Measurements from ENCODE around the gene CALHM2. TPM values are rescaled to one million over a fixed set of nuclear protein-coding genes. Genes with fewer than 3 reads are reported as not detected.

Gene CALHM2
- total RNA-seq, 1 donor from 2014 or later, result 0.25 TPM

DNA sequence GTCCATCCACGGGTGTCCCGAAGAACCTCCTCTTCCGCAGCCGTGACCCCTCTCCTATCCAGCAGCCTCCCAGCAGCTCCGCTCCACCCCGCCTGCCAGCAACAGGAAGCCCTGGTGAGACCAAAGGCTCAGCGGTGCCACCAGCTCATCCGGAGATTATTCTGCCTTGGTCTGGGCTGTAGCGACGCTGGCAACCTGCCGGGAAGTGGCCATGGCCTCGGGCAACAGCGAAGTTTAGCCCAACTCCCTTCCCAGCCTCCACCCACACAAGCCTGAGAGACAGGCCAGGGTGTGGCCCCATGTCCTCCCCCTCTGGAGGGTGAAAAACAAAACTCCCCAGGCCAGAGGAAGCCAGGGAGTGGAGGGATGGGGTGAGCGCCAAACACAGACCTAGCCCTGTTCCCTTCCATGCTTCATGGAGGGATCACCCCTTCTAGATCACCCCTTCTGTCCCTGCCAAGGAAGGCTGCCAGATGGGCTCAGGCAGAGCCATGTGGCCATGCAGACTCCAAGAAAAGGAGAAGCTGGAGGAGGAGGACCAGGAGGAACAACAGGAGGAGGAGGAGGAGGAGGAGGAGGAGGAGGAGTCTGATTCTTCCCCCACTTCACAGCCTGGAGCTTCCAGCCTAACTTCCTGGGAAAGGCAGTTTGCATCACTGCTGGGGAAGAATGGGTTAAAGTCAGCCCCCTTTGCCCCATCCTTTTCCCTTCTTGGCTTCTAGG, 918 bp downstream of the CALHM2 start:
- Histone ChIP-seq H3K27me3 (ENCODE audit: control insufficient read depth, insufficient read depth, low read length) (no peaks in the 10 kb centered on the region), H3K4me3 (ENCODE audit: low read depth, low read length) (peak overlapping the region; percentile 31), H3K36me3 (ENCODE audit: control insufficient read depth, insufficient read depth, low read length) (peaks cover 2% of the 10 kb centered on the region)
- TF ChIP-seq, protein P1, sequence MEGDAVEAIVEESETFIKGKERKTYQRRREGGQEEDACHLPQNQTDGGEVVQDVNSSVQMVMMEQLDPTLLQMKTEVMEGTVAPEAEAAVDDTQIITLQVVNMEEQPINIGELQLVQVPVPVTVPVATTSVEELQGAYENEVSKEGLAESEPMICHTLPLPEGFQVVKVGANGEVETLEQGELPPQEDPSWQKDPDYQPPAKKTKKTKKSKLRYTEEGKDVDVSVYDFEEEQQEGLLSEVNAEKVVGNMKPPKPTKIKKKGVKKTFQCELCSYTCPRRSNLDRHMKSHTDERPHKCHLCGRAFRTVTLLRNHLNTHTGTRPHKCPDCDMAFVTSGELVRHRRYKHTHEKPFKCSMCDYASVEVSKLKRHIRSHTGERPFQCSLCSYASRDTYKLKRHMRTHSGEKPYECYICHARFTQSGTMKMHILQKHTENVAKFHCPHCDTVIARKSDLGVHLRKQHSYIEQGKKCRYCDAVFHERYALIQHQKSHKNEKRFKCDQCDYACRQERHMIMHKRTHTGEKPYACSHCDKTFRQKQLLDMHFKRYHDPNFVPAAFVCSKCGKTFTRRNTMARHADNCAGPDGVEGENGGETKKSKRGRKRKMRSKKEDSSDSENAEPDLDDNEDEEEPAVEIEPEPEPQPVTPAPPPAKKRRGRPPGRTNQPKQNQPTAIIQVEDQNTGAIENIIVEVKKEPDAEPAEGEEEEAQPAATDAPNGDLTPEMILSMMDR (IDR thresholded peaks at IDR 0.05; ENCODE audit: insufficient read depth, low read length, poor library complexity, severe bottlenecking), result no peak
- DNase-seq (ENCODE audit: low read depth), result no peak

DNA sequence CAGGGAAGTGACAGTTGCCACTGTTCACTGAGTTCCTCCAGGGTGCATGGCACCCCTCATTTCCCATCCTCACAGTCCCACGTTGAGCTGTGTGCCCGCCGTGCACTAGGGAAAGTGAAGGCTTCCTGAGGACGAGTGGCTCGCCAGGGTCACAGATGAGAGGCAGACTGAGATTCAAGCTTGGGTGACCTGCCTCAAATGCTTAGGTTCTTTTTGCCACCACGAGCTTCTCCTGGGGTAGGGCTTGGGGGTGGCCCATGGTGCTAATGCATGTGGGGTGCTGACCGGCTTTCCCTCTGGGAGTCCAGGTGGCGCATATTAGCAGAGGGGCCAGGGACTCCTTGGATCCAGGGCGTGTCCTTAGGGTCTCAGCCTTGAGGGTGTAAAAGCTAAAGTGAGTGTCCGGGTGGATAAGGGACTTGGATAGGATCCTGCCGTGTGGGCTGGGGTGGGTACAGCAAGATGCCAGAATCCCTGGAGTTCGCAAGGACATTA, 1.9 kb downstream of the CALHM2 start:
- Histone ChIP-seq H3K4me3 (ENCODE audit: low read depth, low read length) (no peak overlapping the region), H3K27me3 (ENCODE audit: control insufficient read depth, insufficient read depth, low read length) (no peaks in the 10 kb centered on the region), H3K36me3 (ENCODE audit: control insufficient read depth, insufficient read depth, low read length) (peaks cover 2% of the 10 kb centered on the region)
- DNase-seq (ENCODE audit: low read depth), result no peak
- TF ChIP-seq, protein P1 (IDR thresholded peaks at IDR 0.05; ENCODE audit: insufficient read depth, low read length, poor library complexity, severe bottlenecking), result no peak

DNA sequence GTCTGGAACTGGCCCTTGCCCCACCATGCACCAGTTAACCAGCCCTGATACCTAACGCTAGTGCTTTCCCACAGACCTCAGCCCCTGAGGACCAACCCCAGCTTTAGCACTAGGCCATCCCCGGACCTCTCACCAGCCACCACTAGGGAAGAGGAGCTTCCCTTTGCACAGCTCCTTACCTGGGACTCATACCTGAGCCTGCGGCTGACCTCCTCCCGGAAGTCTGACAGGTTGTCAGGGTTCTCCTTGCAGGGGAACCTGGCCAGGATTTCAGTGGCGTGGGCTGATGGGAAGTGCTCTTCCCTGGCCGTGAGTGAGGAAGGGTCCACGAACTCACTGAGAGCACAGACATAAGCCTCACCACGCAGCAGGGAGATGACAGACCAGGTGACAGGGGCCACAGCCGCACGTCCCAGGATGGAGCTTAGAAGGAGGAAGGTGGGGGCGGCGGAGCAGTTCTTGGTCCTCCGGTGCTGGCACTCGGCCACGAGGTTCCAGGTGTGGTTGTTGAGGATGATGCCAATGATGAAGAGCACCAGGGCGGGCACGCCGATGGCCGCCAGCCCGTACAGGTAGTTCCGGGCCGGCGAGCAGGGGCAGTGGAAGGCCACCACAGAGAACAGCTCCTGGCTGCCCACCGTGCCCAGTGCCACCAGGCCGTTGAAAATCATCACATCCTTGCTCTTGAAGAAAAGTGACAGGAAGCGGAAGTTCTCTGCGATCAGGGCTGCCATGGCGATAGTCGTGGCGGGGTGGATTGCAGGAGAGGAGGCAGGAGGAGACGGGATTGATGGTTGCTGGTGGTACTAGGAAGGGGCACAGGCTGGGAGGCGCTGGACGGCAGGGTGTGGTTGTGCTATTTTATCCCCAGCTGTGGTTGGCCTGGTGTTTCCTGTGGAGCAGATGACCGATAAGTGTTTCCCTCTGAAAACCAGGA, 2.7 kb downstream of the CALHM2 start:
- TF ChIP-seq, protein P1 (IDR thresholded peaks at IDR 0.05; ENCODE audit: insufficient read depth, low read length, poor library complexity, severe bottlenecking), result no peak
- H3K36me3 ChIP-seq (ENCODE audit: control insufficient read depth, insufficient read depth, low read length), result peaks cover 3% of the 10 kb centered on the region
- H3K4me3 ChIP-seq (ENCODE audit: low read depth, low read length), result no peak overlapping the region
- H3K27me3 ChIP-seq (ENCODE audit: control insufficient read depth, insufficient read depth, low read length), result no peaks in the 10 kb centered on the region
- no peak for DNase-seq (ENCODE audit: low read depth)

DNA sequence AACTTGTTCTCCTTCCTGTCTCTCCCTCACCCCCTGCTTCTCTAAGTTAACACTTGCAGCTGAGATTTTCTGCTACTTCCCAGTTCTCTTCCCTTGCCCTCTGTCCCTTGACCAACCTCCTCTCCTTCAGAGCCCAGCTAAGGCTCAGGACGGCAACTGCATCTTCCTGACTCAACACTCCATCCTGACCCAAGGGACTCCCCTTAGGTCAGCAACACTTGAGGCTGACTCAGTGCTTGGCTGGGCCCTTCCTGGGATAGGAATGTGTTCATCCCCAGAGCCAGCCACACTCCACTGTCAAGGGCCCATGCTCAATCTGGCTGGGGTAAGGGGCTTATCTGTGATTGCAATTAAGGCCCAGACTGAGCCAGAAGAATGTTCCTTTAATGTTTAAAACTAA, 3.4 kb downstream of the CALHM2 start:
- peak; percentile 18 for DNase-seq (ENCODE audit: low read depth)
- Histone ChIP-seq H3K27me3 (ENCODE audit: control insufficient read depth, insufficient read depth, low read length) (no peaks in the 10 kb centered on the region), H3K4me3 (ENCODE audit: low read depth, low read length) (no peak overlapping the region), H3K36me3 (ENCODE audit: control insufficient read depth, insufficient read depth, low read length) (peaks cover 3% of the 10 kb centered on the region)
- TF ChIP-seq, protein P1 (IDR thresholded peaks at IDR 0.05; ENCODE audit: insufficient read depth, low read length, poor library complexity, severe bottlenecking), result no peak

DNA sequence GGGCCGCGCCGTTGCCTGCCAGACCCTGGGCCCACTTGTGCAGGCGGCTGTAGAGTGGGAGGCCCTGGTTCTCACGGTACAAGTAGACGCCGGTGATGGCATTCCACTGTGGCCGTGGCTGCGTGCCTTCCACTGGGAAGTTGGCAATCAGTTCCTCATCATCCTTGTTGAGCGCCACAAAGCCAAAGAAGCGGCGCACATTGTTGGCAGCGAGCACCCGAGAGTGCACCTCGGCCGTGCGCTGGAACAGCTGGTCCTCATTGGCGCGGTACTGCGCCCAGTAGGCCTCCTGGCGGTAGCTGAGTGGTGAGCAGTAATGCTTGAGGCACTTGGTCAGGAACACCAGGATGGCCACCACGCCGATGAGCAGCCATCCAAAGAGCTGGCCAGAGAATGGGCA, 5.0 kb downstream of the CALHM2 start:
- TF ChIP-seq, protein P1 (IDR thresholded peaks at IDR 0.05; ENCODE audit: insufficient read depth, low read length, poor library complexity, severe bottlenecking), result no peak
- DNase-seq (ENCODE audit: low read depth), result no peak
- H3K27me3 ChIP-seq (ENCODE audit: control insufficient read depth, insufficient read depth, low read length), result no peaks in the 10 kb centered on the region
- peaks cover 3% of the 10 kb centered on the region for H3K36me3 ChIP-seq (ENCODE audit: control insufficient read depth, insufficient read depth, low read length)
- no peak overlapping the region for H3K4me3 ChIP-seq (ENCODE audit: low read depth, low read length)
